K562 (cell line): Measurements from ENCODE around the gene KAT5. TPM values are rescaled to one million over a fixed set of nuclear protein-coding genes. Genes with fewer than 3 reads are reported as not detected.

ENCODE experiments used
- ATAC-seq: fragments of 200-7000 bp; cut with Tn5 transposase; 3 replicates; pipeline ENCODE4 v1.9.1; 2020; ENCODE audit warnings: moderate library complexity
- Bru-seq: library from RNA; stranded (reverse); fragments of 400-500 nt; gene quantifications from one replicate; lab custom pipeline; 2021; lab: Mats Ljungman, UMichigan
- BruChase-seq, 2 experiments: library from RNA; stranded (reverse); fragments of 400-500 nt; gene quantifications; one replicate each; lab custom pipeline; 2021; lab: Mats Ljungman, UMichigan
- BruUV-seq: library from RNA; stranded (reverse); fragments of 400-500 nt; replicated peaks from 2 replicates; lab custom pipeline; 2021; lab: Mats Ljungman, UMichigan
- CTCF ChIA-PET: fragments of 300-600 bp; formaldehyde crosslinking; extraction: SDS; loops from one replicate; lab custom pipeline; 2021; ENCODE audit warnings: low intra/inter-chr PET ratio; lab: Yijun Ruan, JAX
- POLR2A ChIA-PET: fragments of 300-600, 350-650 bp; sonication (Branson Sonifier 250); formaldehyde crosslinking; extraction: SDS; loops from one replicate; lab custom pipeline; 2021; ENCODE audit warnings: antibody characterized with exemption, inconsistent platforms; lab: Yijun Ruan, JAX
- DNase-seq, 4 experiments: peaks; one replicate each; pipeline versions ENCODE4 v3.0.0 to v3.0.0-alpha.2; 2011 to 2018; ENCODE audit warnings: low spot score in 3 of 4, mixed read lengths in 3 of 4; ENCODE audit errors: extremely low read depth in 1 of 4
- FAIRE-seq: peaks from 2 replicates; lab custom pipeline; 2011; peaks lifted over from hg19 to GRCh38; lab: Jason Lieb, UNC
- H2AFZ ChIP-seq: 2 replicates; pipeline ENCODE4 v1.6.0; 2011; ENCODE audit warnings: low read depth, low read length, control low read depth, inconsistent platforms
- H3K27ac ChIP-seq: fragments of 200-600 bp; 3 replicates; pipeline ENCODE4 v1.8.0; 2011; ENCODE audit warnings: low read depth, mild to moderate bottlenecking, control low read depth, inconsistent platforms, low read length, moderate library complexity, mixed read lengths; ENCODE audit errors: extremely low read depth
- H3K27me3 ChIP-seq, 2 experiments: fragments of 300-600 bp in 1 of 2; 2 replicates in 1 of 2; 3 replicates in 1 of 2; pipeline versions ENCODE4 v1.6.0 to v1.8.0; 2011; ENCODE audit warnings: inconsistent platforms in 2 of 2, low read length in 2 of 2, mild to moderate bottlenecking in 1 of 2, mixed read lengths in 1 of 2, moderate library complexity in 1 of 2; ENCODE audit not compliant: control insufficient read depth in 2 of 2, insufficient read depth in 2 of 2
- H3K36me3 ChIP-seq: fragments of 300-600 bp; 3 replicates; pipeline ENCODE4 v1.8.0; 2011; ENCODE audit warnings: mild to moderate bottlenecking, low read length, inconsistent platforms; ENCODE audit not compliant: control insufficient read depth, insufficient read depth
- H3K4me1 ChIP-seq, 2 experiments: fragments of 200-600 bp in 1 of 2; replicated peaks in 1 of 2; 2 replicates in 1 of 2; 3 replicates in 1 of 2; pipeline versions ENCODE4 v1.5.1 to v1.8.0; 2011; ENCODE audit warnings: inconsistent platforms in 2 of 2, low read length in 2 of 2, mild to moderate bottlenecking in 1 of 2, mixed read lengths in 1 of 2, moderate library complexity in 1 of 2; ENCODE audit not compliant: control insufficient read depth in 2 of 2, insufficient read depth in 2 of 2
- H3K4me2 ChIP-seq: 2 replicates; pipeline ENCODE4 v1.6.1; 2011; ENCODE audit warnings: low read length, control low read depth, inconsistent platforms, mixed read lengths; ENCODE audit not compliant: insufficient read depth
- H3K4me3 ChIP-seq: fragments of 200-600 bp; sonication (generic), shearing (Covaris generic); 2 replicates; pipeline ENCODE4 v1.5.1; 2016; ENCODE audit warnings: control low read depth, inconsistent platforms
- H3K79me2 ChIP-seq: fragments of 200-600 bp; 3 replicates; pipeline ENCODE4 v1.8.0; 2011; ENCODE audit warnings: low read length, inconsistent platforms; ENCODE audit not compliant: control insufficient read depth, insufficient read depth
- H3K9ac ChIP-seq, 2 experiments: 2 replicates each; pipeline versions ENCODE4 v1.6.0 to v1.6.1; 2011; ENCODE audit warnings: low read depth in 2 of 2, low read length in 2 of 2, control low read depth in 1 of 2, inconsistent platforms in 1 of 2, mild to moderate bottlenecking in 1 of 2, mixed read lengths in 1 of 2; ENCODE audit not compliant: insufficient read depth in 1 of 2
- H3K9me1 ChIP-seq: one replicate; pipeline ENCODE4 v1.6.0; 2011; ENCODE audit warnings: inconsistent platforms, mild to moderate bottlenecking, low read length, moderate library complexity; ENCODE audit not compliant: control insufficient read depth, insufficient read depth
- H3K9me3 ChIP-seq: replicated peaks from 2 replicates; pipeline ENCODE4 v1.5.1; 2011; ENCODE audit warnings: low read depth, low read length, inconsistent platforms; ENCODE audit not compliant: control insufficient read depth, insufficient read depth
- H4K20me1 ChIP-seq: replicated peaks from 2 replicates; pipeline ENCODE4 v1.6.1; 2011; ENCODE audit warnings: low read length, inconsistent platforms, mixed read lengths; ENCODE audit not compliant: control insufficient read depth, insufficient read depth
- CHD2 ChIP-seq: IDR thresholded peaks from 2 replicates; pipeline ENCODE4 v1.6.1; 2011; ENCODE audit warnings: low read depth, low read length
- FOS ChIP-seq: IDR thresholded peaks from 3 replicates; pipeline ENCODE4 v1.6.1; 2011; ENCODE audit not compliant: insufficient read length; ENCODE audit errors: extremely low read depth
- ZNF3 ChIP-seq: fragments of 250-450 bp; sonication (Bioruptor Pico); IDR thresholded peaks from 2 replicates; pipeline ENCODE4 v1.5.0; 2021; ENCODE audit warnings: mild to moderate bottlenecking, moderate library complexity
- WGBS: fragments of 100-300 bp; shearing (Covaris generic); methylation state at CpG from one replicate; pipeline ENCODE4 v1.1.6; 2016; ENCODE audit warnings: low coverage, mixed read lengths; ENCODE audit not compliant: insufficient coverage; ENCODE audit errors: missing lambda C conversion rate; 5-methylcytosine and 5-hydroxymethylcytosine counted together
- in situ Hi-C: fragments of 300-500 bp; cut with MboI; formaldehyde crosslinking; loops from 4 replicates; pipeline ENCODE4 v1.15.0; 2018; ENCODE audit warnings: inconsistent platforms, mixed read lengths
- intact Hi-C: fragments of 100-400 bp; cut with micrococcal nuclease; formaldehyde crosslinking; loops from 2 replicates; pipeline ENCODE4 v1.14.2; 2022
- long read RNA-seq, 3 experiments: library from polyadenylated mRNA in 2 of 3; library from RNA in 1 of 3; unstranded in 2 of 3; stranded (forward) in 1 of 3; transcript quantifications; one replicate each; pipeline ENCODE4 v2.0.0, GENCODE V29; 2019 to 2022
- polyA minus RNA-seq, 3 experiments: library from RNA; depleted of rRNA, polyadenylated mRNA; stranded (reverse); fragments of >200 nt; gene quantifications; 2 replicates each; pipeline ENCODE4 v1.2.3, GENCODE V29; 2011
- polyA plus RNA-seq, 8 experiments: library from polyadenylated mRNA; depleted of rRNA in 4 of 8; stranded (reverse) in 5 of 8; unstranded in 3 of 8; fragments of >200 nt; fragmentation: Nextera tagmentation in 2 of 8; fragmentation: Illumina TruSeq in 1 of 8; extraction: Ambion mirVana in 2 of 8; extraction: Trizol in 1 of 8; gene quantifications; 2 replicates each; pipeline versions ENCODE4 v1.2.1 to v1.2.3, GENCODE V29; 2011 to 2014; ENCODE audit warnings: inconsistent platforms in 1 of 8, missing spikeins in 1 of 8
- total RNA-seq, 7 experiments: library from RNA; depleted of rRNA in 6 of 7; stranded (reverse); fragments of >200 nt in 6 of 7; fragmentation: Illumina TruSeq in 2 of 7; extraction: Trizol in 2 of 7; gene quantifications; 2 replicates each; pipeline versions ENCODE4 v1.2.1 to v1.2.3, GENCODE V29; 2011 to 2021; ENCODE audit warnings: low replicate concordance in 1 of 7

Gene KAT5
- 44.9 and 134 TPM in 2 replicates for total RNA-seq (2011; cell fraction: chromatin; rRNA removed; ENCODE audit: low replicate concordance)
- total RNA-seq (2011; cell fraction: nucleolus; rRNA removed), result 81.0 and 82.1 TPM in 2 replicates
- total RNA-seq (2011; cell fraction: nucleoplasm; rRNA removed), result 51.7 and 58.3 TPM in 2 replicates
- total RNA-seq (2014; rRNA removed) (59.6 and 74.1 TPM in 2 replicates), total RNA-seq (2014; rRNA removed; fragmentation: Illumina TruSeq; extraction: Trizol) (28.8 and 34.4 TPM in 2 replicates), total RNA-seq (2015; rRNA removed; fragmentation: Illumina TruSeq; extraction: Trizol) (52.7 and 57.5 TPM in 2 replicates), total RNA-seq (2021) (68.3 and 76.8 TPM in 2 replicates), polyA plus RNA-seq (2011; rRNA removed) (42.4 and 57.9 TPM in 2 replicates), polyA plus RNA-seq (2014; fragmentation: Illumina TruSeq; extraction: Trizol) (63.3 and 66.5 TPM in 2 replicates), polyA plus RNA-seq (2014; fragmentation: Nextera tagmentation; extraction: Ambion mirVana) (10 to 100 TPM in 1 of 2 experiments, 1 to 10 TPM in 1; 3.6 to 12.9 TPM), polyA plus RNA-seq (2014; rRNA removed) (68.4 and 75.4 TPM in 2 replicates), polyA minus RNA-seq (2011; rRNA and poly(A)+ RNA removed) (47.1 and 62.6 TPM in 2 replicates), Bru-seq, nascent RNA (percentile 79 among the genes with signal in this experiment), BruChase-seq, experiment 1, labeled RNA remaining after a 2-hour chase (percentile 82 among the genes with signal in this experiment), BruChase-seq, experiment 2, labeled RNA remaining after a 6-hour chase (percentile 89 among the genes with signal in this experiment)
- 44.4 and 53.1 TPM in 2 replicates for polyA plus RNA-seq (2011; cell fraction: cytosol; rRNA removed)
- 70.2 and 76.3 TPM in 2 replicates for polyA plus RNA-seq (2011; cell fraction: nucleus; rRNA removed)
- polyA plus RNA-seq (2012), result 52.3 and 56.9 TPM in 2 replicates
- 27.5 and 38.4 TPM in 2 replicates for polyA minus RNA-seq (2011; cell fraction: cytosol; rRNA and poly(A)+ RNA removed)
- 32.3 and 44.0 TPM in 2 replicates for polyA minus RNA-seq (2011; cell fraction: nucleus; rRNA and poly(A)+ RNA removed)
- long read RNA-seq, experiment 1, transcript KAT5-208 (12 exons, 1,697 nt), result minor isoform, 35 of 228 reads
- long read RNA-seq, experiment 1, transcript KAT5-202 (13 exons, 2,059 nt), result major isoform, 82 of 228 reads
- long read RNA-seq, experiment 1, transcript KAT5-203 (14 exons, 2,237 nt), result minor isoform, 13 of 228 reads
- long read RNA-seq, experiment 1, transcript KAT5-201 (13 exons, 2,296 nt), result minor isoform, 12 of 228 reads
- long read RNA-seq, experiment 1, partial matches to known transcripts, result 62 of 228 reads
- long read RNA-seq, experiment 1, other reads (novel, unspliced or antisense), result 22 of 228 reads
- long read RNA-seq, experiment 2, transcript KAT5-208 (12 exons, 1,697 nt), result minor isoform, 8 of 64 reads
- long read RNA-seq, experiment 2, transcript KAT5-202 (13 exons, 2,059 nt), result major isoform, 9 of 64 reads
- long read RNA-seq, experiment 2, partial matches to known transcripts, result 11 of 64 reads
- long read RNA-seq, experiment 2, other reads (novel, unspliced or antisense), result 25 of 64 reads
- long read RNA-seq, experiment 3, transcript KAT5-208 (12 exons, 1,697 nt), result minor isoform, 10 of 40 reads
- long read RNA-seq, experiment 3, transcript KAT5-201 (13 exons, 2,296 nt), result minor isoform, 5 of 40 reads
- long read RNA-seq, experiment 3, transcript KAT5-202 (13 exons, 2,059 nt), result major isoform, 12 of 40 reads
- long read RNA-seq, experiment 3, partial matches to known transcripts, result 1 of 40 reads
- long read RNA-seq, experiment 3, other reads (novel, unspliced or antisense), result 7 of 40 reads

DNA sequence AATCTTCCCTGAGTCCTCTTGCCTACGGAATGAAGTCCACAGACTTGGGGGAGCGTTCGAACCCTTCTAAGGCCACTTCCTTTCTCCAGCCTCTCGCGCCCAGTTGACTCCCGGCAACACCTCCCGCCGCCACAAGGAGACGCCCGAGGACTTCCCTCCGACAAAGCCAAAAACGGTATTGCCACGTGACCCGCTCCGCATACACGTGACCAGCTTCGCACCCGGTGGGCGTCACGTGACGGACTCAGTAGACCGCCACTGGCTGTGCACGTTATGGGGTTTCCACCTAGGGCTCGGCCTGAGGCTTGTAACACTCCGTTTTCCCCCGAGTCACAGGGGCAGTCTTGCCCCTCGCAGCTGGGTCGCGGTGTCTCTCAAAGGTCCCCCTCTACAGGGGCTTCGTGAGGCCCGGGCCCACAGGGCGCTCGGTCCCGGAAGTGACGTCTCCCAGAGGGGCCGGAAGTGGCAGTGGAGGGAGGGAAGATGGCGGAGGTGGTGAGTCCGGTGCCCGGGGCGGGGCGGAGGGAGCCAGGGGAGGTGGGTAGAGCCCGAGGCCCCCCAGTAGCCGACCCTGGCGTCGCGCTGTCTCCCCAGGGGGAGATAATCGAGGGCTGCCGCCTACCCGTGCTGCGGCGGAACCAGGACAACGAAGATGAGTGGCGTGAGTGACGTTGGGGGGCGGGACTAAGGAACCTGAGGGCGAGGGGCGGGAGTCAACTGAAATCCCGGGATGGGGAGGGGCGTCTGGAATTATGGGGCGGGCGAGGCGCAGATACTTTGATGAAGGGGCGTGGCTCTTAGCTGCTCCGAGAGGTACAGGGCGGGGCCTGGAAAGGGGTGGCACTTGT, at the start of gene KAT5:
TSS of gene KAT5 (plus strand) at position 468 of the 848 bp plus-strand sequence. CDS start at position 484, 16 bp downstream.
- DNase-seq (peak; percentile 93 to 99 (median 95)), FAIRE-seq (peak; percentile 92), ATAC-seq (peak; percentile 93)
- intact Hi-C loops (loop anchor here (1.0 to 5.0 kb wide), 4 partner anchors 60 to 277 kb away; partner anchors contain the start of gene FIBP), in situ Hi-C loops (loop anchor here (5.0 to 10.0 kb wide), 2 partner anchors 110 to 283 kb away; no protein-coding TSS in a partner anchor)
- Histone ChIP-seq H3K79me2 (peaks cover 10% of the 10 kb centered on the region), H3K9me3 (no peaks in the 10 kb centered on the region), H3K27me3 (no peaks in the 10 kb centered on the region), H4K20me1 (peaks cover 5% of the 10 kb centered on the region; the same call in 1 of the 2 replicates), H2AFZ (peak within 1 kb of the TSS; percentile 100), H3K4me1 (peaks cover 17 to 28% of the 10 kb centered on the region in 2 experiments), H3K4me2 (peak within 1 kb of the TSS; percentile 90), H3K4me3 (peak within 1 kb of the TSS; percentile 59), H3K27ac (peak within 1 kb of the TSS; percentile 98), H3K9me1 (no peaks in the 10 kb centered on the region), H3K9ac (peak within 1 kb of the TSS; percentile 87 to 96), H3K36me3 (peaks cover 43% of the 10 kb centered on the region; the same call in 2 of the 3 replicates)
- under 1% methylated on average over 55 of the region's 65 CpGs for WGBS
- BruUV-seq, result no TSS peak
- ChIA-PET POLR2A (interaction anchor here (0.6 to 2.0 kb wide), 22 partner anchors 8 to 387 kb away, joined by 3 to 32 read pairs (median 4); partner anchors contain the start of genes BANF1, CFL1, EIF1AD and FOSL1), CTCF (interaction anchor here (0.6 to 3.9 kb wide), 5 partner anchors 56 to 278 kb away, joined by 3 to 45 read pairs (median 12); partner anchors contain the start of genes AP5B1 and FIBP)
- TF ChIP-seq FOS (peak; percentile 95), CHD2 (no peak; the same call in 1 of the 2 replicates), ZNF3 (CRISPR knock-in tag) (no peak)
